HG03025 (cell line): ENCODE results near the gene PREB.

Experiments used
- ATAC-seq: cut with Tn5 transposase; IDR thresholded peaks from one replicate; pipeline ENCODE4 v1.9.1; 2021; ENCODE audit warnings: mild to moderate bottlenecking, moderate library complexity; ENCODE audit not compliant: unreplicated experiment, low FRiP score

The PREB gene

GRCh38 chr2:27154488-27154887 lies 20.1 kb upstream of the PREB start:
- ATAC-seq = no peak

GRCh38 chr2:27152796-27153464 lies 18.5 kb upstream of the PREB start:
- ATAC-seq = no peak

GRCh38 chr2:27152102-27152795 lies 17.8 kb upstream of the PREB start:
- no peak for ATAC-seq

GRCh38 chr2:27150639-27151230 lies 16.3 kb upstream of the PREB start:
- ATAC-seq = no peak

GRCh38 chr2:27149570-27150405 lies 15.4 kb upstream of the PREB start:
- ATAC-seq = no peak

- no peak for ATAC-seq
Measured at GRCh38 chr2:27148801-27149439, 14.5 kb upstream of the PREB start, which contains the start of gene TCF23. TCF23 (plus strand) TSS chr2:27149004; CDS start chr2:27149134, 130 bp downstream.

GRCh38 chr2:27147935-27148334 lies 13.5 kb upstream of the PREB start:
- ATAC-seq = no peak

- ATAC-seq = no peak
Measured at GRCh38 chr2:27145682-27146081, 11.2 kb upstream of the PREB start.

GRCh38 chr2:27143285-27143684 lies 8.8 kb upstream of the PREB start:
- no peak for ATAC-seq

GRCh38 chr2:27139310-27139709 lies 4.9 kb upstream of the PREB start, which contains the start of gene PRR30:
PRR30 (minus strand) TSS chr2:27139410; CDS start chr2:27138329, 1,081 bp downstream.
- no peak for ATAC-seq

- ATAC-seq = no peak
Measured at GRCh38 chr2:27138111-27138510, 3.7 kb upstream of the PREB start.

- no peak for ATAC-seq
Measured at GRCh38 chr2:27137322-27137935, 3.0 kb upstream of the PREB start.

GRCh38 chr2:27136751-27137150 lies 2.3 kb upstream of the PREB start:
- no peak for ATAC-seq

- ATAC-seq = no peak
Measured at GRCh38 chr2:27135478-27135955, 1.1 kb upstream of the PREB start.

GRCh38 chr2:27134781-27135477 lies 493 bp upstream of the PREB start:
- ATAC-seq = no peak

- no peak for ATAC-seq
Measured at GRCh38 chr2:27133195-27133875, 1.1 kb downstream of the PREB start.

- ATAC-seq = no peak
Measured at GRCh38 chr2:27131429-27131828, 3.0 kb downstream of the PREB start.

- ATAC-seq = no peak
Measured at GRCh38 chr2:27130396-27130795, 4.0 kb downstream of the PREB start.
